ENCODE results near the gene ADORA1. TPM values are rescaled to one million over a fixed set of nuclear protein-coding genes. Genes with fewer than 3 reads are reported as not detected.

The ADORA1 gene
- total RNA-seq, 1 donor from 2014 or later: not detected

- no peak for TF ChIP-seq CTCF (IDR thresholded peaks at IDR 0.05)
- DNase-seq: no peak
- H3K4me3 Mint-ChIP-seq: no peak overlapping the region
- CTCF ChIA-PET: no interaction called here
- H3K9me3 Mint-ChIP-seq: peaks cover 17% of the 10 kb centered on the region
- POLR2A ChIA-PET: no interaction called here
- H3K27me3 Mint-ChIP-seq: peaks cover 26% of the 10 kb centered on the region
- H3K4me1 Mint-ChIP-seq: no peaks in the 10 kb centered on the region
- intact Hi-C loops (cut with micrococcal nuclease): no loop called here
- H3K27ac Mint-ChIP-seq: no peak overlapping the region
- H3K36me3 Mint-ChIP-seq (ENCODE audit: low read depth): no peaks in the 10 kb centered on the region
- ATAC-seq (ENCODE audit: low read depth): no peak
Measured at GRCh38 chr1:203099805-203100515, 27.6 kb upstream of the ADORA1 start.

- CTCF ChIA-PET: no interaction called here
- Mint-ChIP-seq H3K4me1 (no peaks in the 10 kb centered on the region), H3K4me3 (no peak overlapping the region), H3K9me3 (peaks cover 17% of the 10 kb centered on the region), H3K36me3 (ENCODE audit: low read depth) (no peaks in the 10 kb centered on the region), H3K27me3 (peaks cover 31% of the 10 kb centered on the region), H3K27ac (no peak overlapping the region)
- TF ChIP-seq CTCF (IDR thresholded peaks at IDR 0.05): no peak
- DNase-seq (no peak), ATAC-seq (ENCODE audit: low read depth) (no peak)
- POLR2A ChIA-PET: no interaction called here
- intact Hi-C loops (cut with micrococcal nuclease): no loop called here
Measured at GRCh38 chr1:203100516-203100869, 27.0 kb upstream of the ADORA1 start.

- CTCF ChIA-PET: no interaction called here
- no peak for DNase-seq
- Mint-ChIP-seq H3K4me3 (no peak overlapping the region), H3K9me3 (peaks cover 9% of the 10 kb centered on the region), H3K27ac (no peak overlapping the region), H3K4me1 (no peaks in the 10 kb centered on the region), H3K36me3 (ENCODE audit: low read depth) (no peaks in the 10 kb centered on the region), H3K27me3 (peaks cover 28% of the 10 kb centered on the region)
- intact Hi-C loops (cut with micrococcal nuclease): no loop called here
- POLR2A ChIA-PET: no interaction called here
- no peak for TF ChIP-seq CTCF (IDR thresholded peaks at IDR 0.05)
- no peak for ATAC-seq (ENCODE audit: low read depth)
Measured at GRCh38 chr1:203101813-203102634, 25.5 kb upstream of the ADORA1 start.

- Mint-ChIP-seq H3K36me3 (ENCODE audit: low read depth) (no peaks in the 10 kb centered on the region), H3K27me3 (peaks cover 37% of the 10 kb centered on the region), H3K4me3 (no peak overlapping the region), H3K4me1 (no peaks in the 10 kb centered on the region), H3K27ac (no peak overlapping the region), H3K9me3 (peaks cover 8% of the 10 kb centered on the region)
- CTCF ChIA-PET: interaction anchor here (1.2 kb wide), 1 partner anchor 63 kb away, joined by 3 read pairs; no protein-coding TSS in a partner anchor
- intact Hi-C loops (cut with micrococcal nuclease): no loop called here
- DNase-seq (no peak), ATAC-seq (ENCODE audit: low read depth) (no peak)
- POLR2A ChIA-PET: no interaction called here
- no peak for TF ChIP-seq CTCF (IDR thresholded peaks at IDR 0.05)
Measured at GRCh38 chr1:203103216-203103615, 24.3 kb upstream of the ADORA1 start.

GRCh38 chr1:203103829-203104495, 23.6 kb upstream of the ADORA1 start:
- Mint-ChIP-seq H3K4me1 (no peaks in the 10 kb centered on the region), H3K27ac (no peak overlapping the region), H3K36me3 (ENCODE audit: low read depth) (no peaks in the 10 kb centered on the region), H3K27me3 (peaks cover 44% of the 10 kb centered on the region), H3K4me3 (no peak overlapping the region), H3K9me3 (peaks cover 8% of the 10 kb centered on the region)
- TF ChIP-seq CTCF (IDR thresholded peaks at IDR 0.05): no peak
- ChIA-PET POLR2A (no interaction called here), CTCF (interaction anchor here (1.2 kb wide), 1 partner anchor 64 kb away, joined by 3 read pairs; no protein-coding TSS in a partner anchor)
- no peak for DNase-seq
- ATAC-seq (ENCODE audit: low read depth): no peak
- intact Hi-C loops (cut with micrococcal nuclease): no loop called here
